ENCODE results near the gene HPN.

The HPN gene

DNA sequence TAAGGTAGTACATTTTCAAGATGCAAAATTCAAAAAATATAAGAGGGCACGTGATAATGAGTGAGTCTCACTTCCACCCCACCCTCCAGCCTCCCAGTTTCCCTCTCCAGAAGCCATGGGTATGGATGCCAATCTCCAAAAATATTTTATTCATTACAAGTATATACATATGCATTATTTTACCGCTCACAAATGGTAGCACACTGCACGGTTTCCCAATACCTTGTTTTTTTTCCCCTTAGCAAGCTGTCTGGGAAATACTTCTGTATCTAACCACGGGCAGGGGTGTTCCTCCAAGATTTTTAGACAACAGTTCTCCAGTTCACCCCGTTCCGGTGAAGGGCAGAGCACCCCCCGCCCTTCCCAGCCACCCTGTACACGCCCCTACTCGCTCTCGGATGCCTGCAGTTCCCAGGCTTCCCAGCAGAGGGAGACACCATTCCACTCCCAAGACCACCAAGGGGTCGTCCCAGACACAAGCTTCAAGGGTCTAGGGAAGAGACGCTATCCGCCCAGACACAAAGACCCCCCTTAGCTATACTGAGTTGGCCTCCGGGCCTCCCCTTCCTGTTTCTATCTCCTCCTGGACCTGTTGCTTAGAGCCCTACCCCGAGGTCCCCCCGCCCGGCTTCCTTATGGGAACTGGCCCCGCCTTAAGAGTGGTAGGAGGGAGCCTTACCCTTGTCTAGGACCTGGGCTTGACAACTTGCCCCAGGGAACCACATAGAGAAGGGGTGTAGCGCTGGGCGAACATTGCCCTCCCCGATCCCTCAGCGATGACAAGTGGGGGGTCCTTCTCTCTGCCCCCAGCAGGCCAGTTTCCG lies 73.0 kb downstream of the HPN start:
- H3K9me3 ChIP-seq (ENCODE audit: insufficient read depth, low read length), result no peaks in the 10 kb centered on the region
- H3K9me2 ChIP-seq (replicated peaks; ENCODE audit: insufficient read depth, low read length), result no peaks in the 10 kb centered on the region
- no peak overlapping the region for H3K27ac ChIP-seq (ENCODE audit: low read depth, low read length)
- no peaks in the 10 kb centered on the region for H3K27me3 ChIP-seq (ENCODE audit: low read length)
- H3K4me3 ChIP-seq (ENCODE audit: insufficient read depth, low read length, poor library complexity, severe bottlenecking), result no peak overlapping the region
- peak overlapping the region; percentile 34 for H3K4me2 ChIP-seq (ENCODE audit: low read depth, low read length, poor library complexity, severe bottlenecking)
- no peaks in the 10 kb centered on the region for H3K79me2 ChIP-seq (ENCODE audit: insufficient read depth, low read length)
- H4K20me1 ChIP-seq (ENCODE audit: low read depth, low read length), result no peaks in the 10 kb centered on the region
- H3F3A ChIP-seq (ENCODE audit: insufficient read depth), result no peaks in the 10 kb centered on the region
- peak overlapping the region; percentile 34 for H2AFZ ChIP-seq (ENCODE audit: low read depth, low read length, severe bottlenecking)
- H3K36me3 ChIP-seq (ENCODE audit: low read length), result no peaks in the 10 kb centered on the region
- no peak for TF ChIP-seq EZH2phosphoT487 (conservative IDR thresholded peaks at IDR 0.05; ENCODE audit: low read length)
- TF ChIP-seq, protein P1, sequence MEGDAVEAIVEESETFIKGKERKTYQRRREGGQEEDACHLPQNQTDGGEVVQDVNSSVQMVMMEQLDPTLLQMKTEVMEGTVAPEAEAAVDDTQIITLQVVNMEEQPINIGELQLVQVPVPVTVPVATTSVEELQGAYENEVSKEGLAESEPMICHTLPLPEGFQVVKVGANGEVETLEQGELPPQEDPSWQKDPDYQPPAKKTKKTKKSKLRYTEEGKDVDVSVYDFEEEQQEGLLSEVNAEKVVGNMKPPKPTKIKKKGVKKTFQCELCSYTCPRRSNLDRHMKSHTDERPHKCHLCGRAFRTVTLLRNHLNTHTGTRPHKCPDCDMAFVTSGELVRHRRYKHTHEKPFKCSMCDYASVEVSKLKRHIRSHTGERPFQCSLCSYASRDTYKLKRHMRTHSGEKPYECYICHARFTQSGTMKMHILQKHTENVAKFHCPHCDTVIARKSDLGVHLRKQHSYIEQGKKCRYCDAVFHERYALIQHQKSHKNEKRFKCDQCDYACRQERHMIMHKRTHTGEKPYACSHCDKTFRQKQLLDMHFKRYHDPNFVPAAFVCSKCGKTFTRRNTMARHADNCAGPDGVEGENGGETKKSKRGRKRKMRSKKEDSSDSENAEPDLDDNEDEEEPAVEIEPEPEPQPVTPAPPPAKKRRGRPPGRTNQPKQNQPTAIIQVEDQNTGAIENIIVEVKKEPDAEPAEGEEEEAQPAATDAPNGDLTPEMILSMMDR (IDR thresholded peaks at IDR 0.05; ENCODE audit: insufficient read depth, low read length, poor library complexity, severe bottlenecking), result peak; percentile 97
- no peak overlapping the region for H3K9ac ChIP-seq (ENCODE audit: low read length)

DNA sequence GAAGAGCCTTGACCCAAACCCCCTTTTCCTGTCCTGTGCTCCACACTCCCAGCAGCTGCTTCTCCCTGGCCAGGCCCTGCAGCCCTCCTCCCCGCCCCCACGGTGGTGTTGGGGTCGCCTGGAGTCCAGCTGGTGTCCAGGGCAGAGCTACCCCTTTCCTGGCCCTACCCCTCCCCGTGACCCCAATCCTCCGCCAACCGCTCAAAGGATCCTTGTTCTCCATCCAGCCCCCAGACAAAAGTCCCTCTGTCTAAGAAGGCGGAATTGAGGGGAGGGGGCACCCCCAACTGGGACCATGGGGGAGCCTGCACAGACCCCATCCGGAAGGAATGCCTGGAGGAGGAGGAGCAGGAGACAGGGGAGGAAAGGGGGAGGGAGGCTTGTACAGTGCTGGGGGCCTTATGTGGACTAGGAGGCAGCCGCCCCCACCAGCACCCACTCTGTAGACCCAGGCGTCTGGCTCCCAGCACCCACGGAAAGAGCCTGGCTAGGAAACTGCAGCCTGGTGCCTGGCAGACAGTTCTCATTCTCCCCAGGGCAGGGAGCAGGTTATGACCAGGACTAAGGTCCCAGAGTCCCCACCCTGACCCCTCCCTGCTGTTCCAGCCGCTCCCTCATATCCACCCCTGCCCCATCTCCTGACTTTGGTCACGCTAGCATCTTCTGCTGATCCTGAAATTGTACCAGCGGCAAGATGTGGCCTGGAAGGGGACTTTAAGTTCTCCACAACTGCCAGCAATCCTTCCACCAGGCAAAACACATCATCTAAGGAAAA lies 73.8 kb downstream of the HPN start, which contains the start of gene FXYD3:
Gene FXYD3, plus strand, starts transcription at position 647 of the 775 bp plus-strand sequence. CDS start 3,554 bp downstream, outside the sequence.
- no peaks in the 10 kb centered on the region for H3F3A ChIP-seq (ENCODE audit: insufficient read depth)
- H3K9me3 ChIP-seq (ENCODE audit: insufficient read depth, low read length), result no peaks in the 10 kb centered on the region
- H3K79me2 ChIP-seq (ENCODE audit: insufficient read depth, low read length), result no peaks in the 10 kb centered on the region
- H3K9ac ChIP-seq (ENCODE audit: low read length), result no peak within 1 kb of the TSS
- no peak within 1 kb of the TSS for H3K27ac ChIP-seq (ENCODE audit: low read depth, low read length)
- H3K9me2 ChIP-seq (replicated peaks; ENCODE audit: insufficient read depth, low read length), result no peaks in the 10 kb centered on the region
- no peaks in the 10 kb centered on the region for H4K20me1 ChIP-seq (ENCODE audit: low read depth, low read length)
- peak within 1 kb of the TSS; percentile 34 for H3K4me2 ChIP-seq (ENCODE audit: low read depth, low read length, poor library complexity, severe bottlenecking)
- H3K27me3 ChIP-seq (ENCODE audit: low read length), result no peaks in the 10 kb centered on the region
- TF ChIP-seq, protein P1 (IDR thresholded peaks at IDR 0.05; ENCODE audit: insufficient read depth, low read length, poor library complexity, severe bottlenecking), result no peak
- no peak for TF ChIP-seq EZH2phosphoT487 (conservative IDR thresholded peaks at IDR 0.05; ENCODE audit: low read length)
- H3K4me3 ChIP-seq (ENCODE audit: insufficient read depth, low read length, poor library complexity, severe bottlenecking), result no peak within 1 kb of the TSS
- H2AFZ ChIP-seq (ENCODE audit: low read depth, low read length, severe bottlenecking), result peak within 1 kb of the TSS; percentile 34
- H3K36me3 ChIP-seq (ENCODE audit: low read length), result no peaks in the 10 kb centered on the region

Measured in SU-DHL-6 (cell line).